Activated T-cell treated with anti-CD3 and anti-CD28 coated beads, Interleukin-2, amount 50 U/mL, for 24 hours (primary cell): ENCODE results near the gene HINFP.

Source experiments
- DNase-seq: peaks from one replicate; pipeline ENCODE4 v3.0.0-alpha.2; 2020
- H3K27ac Mint-ChIP-seq: 2 replicates; pipeline ENCODE4 v1.8.0; 2020; ENCODE audit warnings: mild to moderate bottlenecking, mixed read lengths
- H3K27me3 Mint-ChIP-seq: 2 replicates; pipeline ENCODE4 v1.8.0; 2020; ENCODE audit warnings: mixed read lengths
- H3K36me3 Mint-ChIP-seq: 2 replicates; pipeline ENCODE4 v1.8.0; 2020; ENCODE audit warnings: low read depth, mixed read lengths
- H3K4me1 Mint-ChIP-seq: 2 replicates; pipeline ENCODE4 v1.8.0; 2020; ENCODE audit warnings: low read depth, mixed read lengths
- H3K4me3 Mint-ChIP-seq: 2 replicates; pipeline ENCODE4 v1.8.0; 2020; ENCODE audit warnings: mild to moderate bottlenecking, moderate library complexity, mixed read lengths
- H3K9me3 Mint-ChIP-seq: 2 replicates; pipeline ENCODE4 v1.8.0; 2020; ENCODE audit warnings: mixed read lengths

The HINFP gene

DNA sequence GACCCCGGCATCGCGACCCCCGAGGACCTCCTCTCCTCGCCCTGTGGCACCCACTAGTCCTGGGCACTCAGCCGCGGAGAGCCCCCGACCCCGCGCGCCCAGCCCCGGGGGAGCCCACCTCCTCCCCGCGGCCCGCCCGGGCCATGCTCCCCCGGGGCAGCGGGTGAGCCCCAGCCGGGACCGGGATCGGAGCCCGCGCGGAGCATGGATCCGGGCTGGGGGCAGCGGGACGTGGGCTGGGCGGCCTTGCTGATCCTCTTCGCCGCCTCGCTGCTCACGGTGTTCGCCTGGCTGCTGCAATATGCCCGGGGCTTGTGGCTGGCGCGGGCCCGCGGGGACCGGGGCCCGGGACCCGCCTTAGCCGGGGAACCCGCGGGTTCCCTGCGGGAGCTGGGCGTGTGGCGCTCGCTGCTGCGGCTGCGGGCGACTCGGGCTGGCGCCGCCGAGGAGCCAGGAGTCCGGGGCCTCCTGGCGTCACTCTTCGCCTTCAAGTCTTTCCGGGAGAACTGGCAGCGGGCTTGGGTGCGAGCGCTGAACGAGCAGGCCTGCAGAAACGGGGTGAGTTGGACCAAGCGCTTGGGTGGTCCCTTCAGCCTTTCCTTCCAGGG is 13.7 kb upstream of the HINFP start:
- Mint-ChIP-seq H3K27me3 (no peaks in the 10 kb centered on the region), H3K27ac (peak overlapping the region; percentile 86), H3K9me3 (no peaks in the 10 kb centered on the region), H3K4me1 (peaks cover 50% of the 10 kb centered on the region), H3K4me3 (peak overlapping the region; percentile 83), H3K36me3 (peaks cover 51% of the 10 kb centered on the region)
- peak; percentile 52 for DNase-seq

DNA sequence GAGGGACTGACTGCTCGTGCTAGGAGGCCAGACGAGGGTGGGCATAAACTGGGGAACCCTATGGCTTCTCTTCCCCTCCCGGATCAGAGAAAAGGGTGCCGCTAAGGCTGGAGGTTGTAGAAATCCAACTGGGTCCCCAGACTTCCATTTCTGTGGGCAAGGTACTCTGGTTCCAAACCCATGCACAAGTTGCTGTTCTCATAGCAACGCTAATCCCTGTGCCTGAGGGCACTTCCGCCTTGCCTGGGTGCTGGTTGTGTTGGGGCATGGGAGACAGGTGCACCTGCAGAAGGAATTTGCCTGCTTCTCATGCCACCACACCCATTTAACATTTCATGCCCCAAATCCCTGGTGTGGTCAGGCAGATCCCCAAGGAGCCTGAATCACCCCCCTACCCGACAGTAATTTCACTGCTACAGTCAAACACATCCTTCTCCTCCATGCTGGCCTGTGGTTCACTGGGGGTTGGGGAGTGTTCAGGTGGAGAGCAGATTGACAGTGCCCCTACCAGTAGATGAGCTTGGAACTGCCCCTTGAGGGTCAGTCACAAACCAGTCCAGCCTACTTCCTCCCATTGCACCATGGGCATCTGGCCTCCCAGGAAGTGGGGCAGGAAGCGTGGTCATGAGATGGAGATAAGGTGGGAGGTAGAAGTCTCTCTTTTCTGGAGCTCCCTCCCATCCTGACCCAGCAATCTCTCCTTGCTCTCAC is 13.1 kb upstream of the HINFP start:
- H3K4me3 Mint-ChIP-seq: peak overlapping the region; percentile 83
- peaks cover 58% of the 10 kb centered on the region for H3K36me3 Mint-ChIP-seq
- H3K27me3 Mint-ChIP-seq: no peaks in the 10 kb centered on the region
- H3K4me1 Mint-ChIP-seq: peaks cover 52% of the 10 kb centered on the region
- H3K9me3 Mint-ChIP-seq: no peaks in the 10 kb centered on the region
- H3K27ac Mint-ChIP-seq: peak overlapping the region; percentile 86
- DNase-seq: peak; percentile 57

DNA sequence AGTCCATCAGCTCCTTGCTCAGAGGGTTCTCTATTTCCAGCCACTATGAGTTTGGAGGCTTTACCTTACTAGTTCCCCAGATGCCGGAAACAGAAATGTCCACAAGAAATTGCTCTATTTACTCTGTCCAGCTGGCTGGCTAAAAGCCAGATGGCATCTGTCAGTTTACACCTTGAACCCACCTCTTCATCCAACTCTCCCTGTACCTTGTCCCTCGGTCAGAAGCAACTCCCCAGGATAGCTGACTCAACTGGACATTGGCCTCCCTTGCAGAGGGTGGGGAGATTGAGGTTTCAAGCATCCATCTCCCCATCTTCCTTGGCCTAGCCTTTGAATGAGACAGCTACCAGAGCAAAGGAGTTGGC is 12.5 kb upstream of the HINFP start:
- Mint-ChIP-seq H3K9me3 (no peaks in the 10 kb centered on the region), H3K36me3 (peaks cover 63% of the 10 kb centered on the region), H3K27me3 (no peaks in the 10 kb centered on the region), H3K4me1 (peaks cover 49% of the 10 kb centered on the region), H3K27ac (peak overlapping the region; percentile 86), H3K4me3 (peak overlapping the region; percentile 83)
- no peak for DNase-seq

DNA sequence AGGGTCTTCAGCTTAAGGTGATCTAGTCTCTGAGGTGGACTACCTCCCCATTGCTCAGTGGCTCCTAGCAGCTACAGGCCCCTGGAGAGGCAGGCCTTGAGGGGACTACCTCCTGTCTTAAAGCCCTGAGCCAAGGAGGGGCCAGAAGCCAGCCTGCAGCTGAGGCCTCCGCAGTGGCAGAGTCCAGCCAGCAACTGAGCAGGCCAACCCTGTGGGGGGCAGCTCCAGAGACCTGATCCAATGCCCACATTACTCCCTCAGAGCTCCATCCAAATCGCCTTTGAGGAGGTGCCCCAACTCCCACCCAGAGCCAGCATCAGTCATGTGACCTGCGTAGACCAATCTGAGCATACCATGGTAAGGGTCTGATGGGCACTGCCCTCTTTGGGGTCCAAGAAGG is 11.5 kb upstream of the HINFP start:
- no peaks in the 10 kb centered on the region for H3K27me3 Mint-ChIP-seq
- peaks cover 53% of the 10 kb centered on the region for H3K4me1 Mint-ChIP-seq
- peak overlapping the region; percentile 83 for H3K4me3 Mint-ChIP-seq
- no peak for DNase-seq
- peak overlapping the region; percentile 86 for H3K27ac Mint-ChIP-seq
- peaks cover 73% of the 10 kb centered on the region for H3K36me3 Mint-ChIP-seq
- no peaks in the 10 kb centered on the region for H3K9me3 Mint-ChIP-seq

DNA sequence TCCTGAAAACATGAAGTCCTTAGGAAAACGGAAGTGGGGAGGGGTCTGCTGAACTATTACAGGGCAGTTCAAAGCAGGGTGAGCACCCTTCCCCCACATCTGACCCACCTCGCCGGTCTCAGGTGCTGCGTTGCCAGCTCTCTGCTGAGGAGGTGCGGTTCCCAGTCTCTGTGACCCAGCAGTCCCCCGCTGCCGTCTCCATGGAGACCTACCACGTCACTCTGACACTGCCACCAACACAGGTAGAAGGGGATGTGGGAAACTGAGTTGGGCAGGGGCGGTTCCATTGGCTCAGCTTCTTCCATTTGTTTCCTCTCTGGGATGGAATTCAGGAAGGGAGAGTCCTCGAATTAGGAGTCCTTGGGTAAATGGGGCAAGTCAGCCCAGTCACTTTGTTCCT is 10.9 kb upstream of the HINFP start:
- Mint-ChIP-seq H3K27ac (peak overlapping the region; percentile 37), H3K4me3 (no peak overlapping the region), H3K36me3 (peaks cover 79% of the 10 kb centered on the region), H3K4me1 (peaks cover 56% of the 10 kb centered on the region), H3K9me3 (no peaks in the 10 kb centered on the region), H3K27me3 (no peaks in the 10 kb centered on the region)
- DNase-seq: no peak

DNA sequence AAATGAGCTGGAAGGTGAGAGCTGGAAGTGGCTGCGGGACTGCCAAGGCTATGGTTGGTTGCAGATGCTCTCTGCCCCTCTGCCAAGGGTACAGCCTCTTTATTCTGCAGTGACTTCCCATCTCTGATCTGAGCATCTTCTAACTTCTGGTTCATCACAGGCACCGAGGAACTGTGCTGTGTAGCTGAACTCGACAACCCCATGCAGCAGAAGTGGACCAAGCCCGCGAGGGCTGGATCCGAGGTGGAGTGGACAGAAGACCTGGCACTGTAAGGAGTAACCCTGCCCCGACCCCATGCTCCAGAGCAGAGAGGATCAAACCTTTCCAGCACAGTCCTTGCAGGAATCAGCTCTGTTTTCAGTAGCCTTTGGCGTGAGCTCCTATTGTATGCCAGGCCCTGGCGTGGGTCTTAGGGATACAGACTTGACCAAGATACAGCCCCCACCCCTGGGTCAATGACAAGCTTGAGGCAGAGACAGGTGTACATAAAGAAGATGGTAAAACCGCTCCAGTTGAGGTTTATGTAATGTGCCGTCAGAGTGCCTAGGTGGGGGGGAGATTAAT is 9.9 kb upstream of the HINFP start:
- DNase-seq: no peak
- H3K36me3 Mint-ChIP-seq: peaks cover 89% of the 10 kb centered on the region
- peak overlapping the region; percentile 1 for H3K27ac Mint-ChIP-seq
- no peak overlapping the region for H3K4me3 Mint-ChIP-seq
- H3K27me3 Mint-ChIP-seq: no peaks in the 10 kb centered on the region
- H3K4me1 Mint-ChIP-seq: peaks cover 56% of the 10 kb centered on the region
- no peaks in the 10 kb centered on the region for H3K9me3 Mint-ChIP-seq

DNA sequence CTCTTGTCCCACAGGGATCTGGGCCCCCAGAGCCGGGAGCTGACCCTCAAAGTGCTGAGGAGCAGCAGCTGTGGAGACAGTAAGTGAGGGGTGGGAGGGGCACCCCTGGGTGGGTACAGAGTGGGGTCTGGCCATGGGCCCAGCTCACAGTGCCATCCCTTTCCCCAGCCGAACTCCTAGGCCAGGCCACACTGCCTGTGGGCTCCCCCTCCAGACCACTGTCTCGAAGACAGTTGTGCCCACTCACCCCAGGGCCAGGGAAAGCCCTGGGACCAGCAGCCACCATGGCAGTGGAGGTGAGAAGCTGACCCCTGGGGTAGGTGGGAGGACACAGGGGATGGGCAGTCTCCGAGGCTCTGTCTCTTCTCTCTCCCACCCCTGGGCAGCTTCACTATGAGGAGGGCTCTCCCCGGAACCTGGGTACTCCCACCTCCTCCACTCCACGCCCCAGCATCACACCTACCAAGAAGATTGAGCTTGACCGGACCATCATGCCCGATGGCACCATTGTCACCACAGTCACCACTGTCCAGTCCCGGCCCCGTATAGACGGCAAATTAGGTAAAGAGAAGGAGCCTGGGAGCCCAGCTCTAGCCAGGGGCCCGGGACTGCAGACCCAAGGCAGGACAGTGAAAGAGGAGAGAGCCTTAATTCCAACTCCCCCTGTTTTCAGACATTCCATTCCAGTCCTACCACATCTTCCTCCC is 8.9 kb upstream of the HINFP start:
- no peaks in the 10 kb centered on the region for H3K27me3 Mint-ChIP-seq
- peaks cover 97% of the 10 kb centered on the region for H3K36me3 Mint-ChIP-seq
- peak overlapping the region; percentile 55 for H3K27ac Mint-ChIP-seq
- H3K4me1 Mint-ChIP-seq: peaks cover 52% of the 10 kb centered on the region
- no peaks in the 10 kb centered on the region for H3K9me3 Mint-ChIP-seq
- no peak for DNase-seq
- no peak overlapping the region for H3K4me3 Mint-ChIP-seq

DNA sequence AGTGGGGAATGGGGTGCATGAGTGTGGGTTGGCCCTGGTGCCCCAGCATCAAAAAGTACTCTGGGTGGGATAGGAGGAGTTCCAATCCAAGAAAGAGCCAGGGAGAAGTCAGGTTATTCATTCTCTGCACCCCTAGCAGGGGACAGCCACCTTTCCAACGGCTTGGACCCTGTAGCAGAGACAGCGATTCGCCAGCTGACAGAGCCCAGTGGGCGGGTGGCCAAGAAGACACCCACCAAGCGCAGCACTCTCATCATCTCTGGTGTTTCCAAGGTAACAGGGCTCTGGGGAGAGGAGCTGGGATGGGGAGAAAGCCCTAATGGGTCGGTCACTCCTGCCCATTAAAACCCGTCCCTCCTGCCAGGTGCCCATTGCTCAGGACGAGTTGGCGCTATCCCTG is 7.7 kb upstream of the HINFP start:
- DNase-seq: no peak

DNA sequence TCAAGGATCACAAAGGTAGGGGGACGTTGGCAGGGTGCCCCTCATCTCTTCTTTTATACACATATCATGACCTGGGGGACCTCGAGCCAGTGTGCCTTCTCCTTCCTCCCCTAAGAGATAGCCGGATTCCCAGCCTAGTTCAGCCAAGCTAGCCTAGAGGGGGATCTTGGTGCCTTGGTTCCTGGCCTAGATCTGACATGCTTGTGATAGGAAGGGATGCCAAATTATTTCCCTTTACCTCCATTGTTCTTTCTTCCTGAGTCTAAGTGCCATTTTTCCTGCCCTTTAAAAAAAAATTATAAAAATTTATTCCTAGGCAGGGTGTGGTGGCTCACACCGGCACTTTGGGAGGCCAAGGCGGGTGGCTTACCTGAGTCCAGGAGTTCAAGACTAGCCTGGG is 7.0 kb upstream of the HINFP start:
- H3K4me1 Mint-ChIP-seq: peaks cover 40% of the 10 kb centered on the region
- no peaks in the 10 kb centered on the region for H3K9me3 Mint-ChIP-seq
- no peaks in the 10 kb centered on the region for H3K27me3 Mint-ChIP-seq
- no peak overlapping the region for H3K4me3 Mint-ChIP-seq
- H3K27ac Mint-ChIP-seq: peak overlapping the region; percentile 91
- H3K36me3 Mint-ChIP-seq: peaks cover 93% of the 10 kb centered on the region
- no peak for DNase-seq

More for the DNA sequence above, 7.7 kb upstream of the HINFP start:
- Mint-ChIP-seq H3K4me1 (peaks cover 46% of the 10 kb centered on the region), H3K27ac (peak overlapping the region; percentile 60), H3K36me3 (peaks cover 98% of the 10 kb centered on the region), H3K27me3 (no peaks in the 10 kb centered on the region), H3K9me3 (no peaks in the 10 kb centered on the region), H3K4me3 (no peak overlapping the region)

DNA sequence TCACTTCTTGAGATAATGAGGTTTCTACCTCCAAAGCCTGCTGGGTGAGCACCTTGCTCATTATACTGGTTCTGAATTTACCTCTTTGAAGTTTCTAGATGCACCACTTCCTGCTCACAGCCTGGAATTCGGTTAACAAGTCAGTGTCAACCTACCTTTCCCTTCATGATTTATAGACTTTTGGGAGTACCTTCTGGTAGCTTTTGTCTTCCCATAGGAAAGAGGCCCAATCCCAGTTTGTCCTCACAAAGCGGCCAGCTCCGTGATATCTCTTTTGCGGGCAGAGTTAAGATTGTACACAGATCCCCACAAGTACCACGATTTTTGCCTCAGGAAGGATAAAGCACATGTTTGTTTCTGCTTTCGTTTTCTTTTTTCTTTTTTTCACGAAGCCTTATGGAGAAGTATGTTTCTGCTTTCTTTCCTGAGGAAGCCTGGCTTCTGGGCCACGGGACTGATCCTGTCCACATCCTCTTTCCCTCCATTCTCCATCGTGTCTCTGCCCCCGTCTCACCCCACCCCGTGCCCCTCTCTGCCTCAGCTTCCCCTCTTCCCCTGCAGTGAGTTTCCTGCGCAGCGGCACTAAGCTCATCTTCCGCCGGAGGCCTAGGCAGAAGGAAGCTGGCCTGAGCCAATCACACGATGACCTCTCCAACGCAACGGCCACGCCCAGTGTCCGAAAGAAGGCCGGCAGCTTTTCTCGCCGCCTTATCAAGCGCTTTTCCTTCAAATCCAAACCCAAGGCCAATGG is 5.7 kb upstream of the HINFP start:
- Mint-ChIP-seq H3K27ac (peak overlapping the region; percentile 91), H3K27me3 (no peaks in the 10 kb centered on the region), H3K9me3 (no peaks in the 10 kb centered on the region), H3K4me3 (peak overlapping the region; percentile 71), H3K4me1 (peaks cover 37% of the 10 kb centered on the region), H3K36me3 (peaks cover 80% of the 10 kb centered on the region)
- DNase-seq: peak; percentile 60

DNA sequence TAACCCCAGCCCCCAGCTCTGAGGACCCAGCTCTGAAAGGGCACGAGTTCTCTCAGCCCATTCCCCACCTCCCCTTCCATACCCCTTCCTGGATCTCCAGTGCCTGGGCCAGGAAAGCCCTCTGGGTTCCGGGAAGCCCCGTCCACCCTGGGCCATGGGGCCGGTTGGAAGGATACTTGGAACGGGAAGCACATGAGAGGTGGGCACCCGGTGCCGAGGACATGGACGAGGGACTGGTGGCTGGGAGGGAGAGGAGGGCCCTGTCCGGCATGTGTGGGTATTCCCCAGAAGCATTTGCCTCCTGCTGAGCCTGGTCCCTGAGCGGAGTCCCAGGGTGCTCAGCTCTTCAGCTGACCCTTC is 5.2 kb upstream of the HINFP start:
- Mint-ChIP-seq H3K27ac (peak overlapping the region; percentile 91), H3K36me3 (peaks cover 76% of the 10 kb centered on the region), H3K9me3 (no peaks in the 10 kb centered on the region), H3K27me3 (no peaks in the 10 kb centered on the region), H3K4me3 (peak overlapping the region; percentile 71), H3K4me1 (peaks cover 42% of the 10 kb centered on the region)
- no peak for DNase-seq

DNA sequence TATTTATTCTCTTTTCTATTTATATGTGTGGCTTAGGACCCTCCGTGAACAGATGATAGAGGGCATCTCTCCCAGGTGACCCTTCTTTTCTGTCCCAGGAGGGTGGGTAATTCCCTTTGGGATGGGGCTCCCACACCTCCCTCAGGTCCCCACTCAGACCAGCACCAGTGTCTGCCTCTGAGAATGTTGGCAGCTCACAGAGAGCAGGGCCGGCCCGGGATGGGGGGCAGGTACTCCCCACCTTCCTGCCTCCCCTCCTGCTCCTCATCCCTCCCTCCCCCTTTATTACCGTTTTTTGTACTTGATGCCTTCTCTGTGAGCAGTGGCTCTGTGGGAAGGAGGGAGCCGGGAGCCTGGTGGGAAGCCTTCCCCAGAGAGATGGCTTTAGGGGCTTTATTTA is 4.8 kb upstream of the HINFP start:
- Mint-ChIP-seq H3K27ac (peak overlapping the region; percentile 60), H3K4me1 (peaks cover 42% of the 10 kb centered on the region), H3K27me3 (no peaks in the 10 kb centered on the region), H3K4me3 (no peak overlapping the region), H3K9me3 (no peaks in the 10 kb centered on the region), H3K36me3 (peaks cover 74% of the 10 kb centered on the region)
- DNase-seq: no peak

DNA sequence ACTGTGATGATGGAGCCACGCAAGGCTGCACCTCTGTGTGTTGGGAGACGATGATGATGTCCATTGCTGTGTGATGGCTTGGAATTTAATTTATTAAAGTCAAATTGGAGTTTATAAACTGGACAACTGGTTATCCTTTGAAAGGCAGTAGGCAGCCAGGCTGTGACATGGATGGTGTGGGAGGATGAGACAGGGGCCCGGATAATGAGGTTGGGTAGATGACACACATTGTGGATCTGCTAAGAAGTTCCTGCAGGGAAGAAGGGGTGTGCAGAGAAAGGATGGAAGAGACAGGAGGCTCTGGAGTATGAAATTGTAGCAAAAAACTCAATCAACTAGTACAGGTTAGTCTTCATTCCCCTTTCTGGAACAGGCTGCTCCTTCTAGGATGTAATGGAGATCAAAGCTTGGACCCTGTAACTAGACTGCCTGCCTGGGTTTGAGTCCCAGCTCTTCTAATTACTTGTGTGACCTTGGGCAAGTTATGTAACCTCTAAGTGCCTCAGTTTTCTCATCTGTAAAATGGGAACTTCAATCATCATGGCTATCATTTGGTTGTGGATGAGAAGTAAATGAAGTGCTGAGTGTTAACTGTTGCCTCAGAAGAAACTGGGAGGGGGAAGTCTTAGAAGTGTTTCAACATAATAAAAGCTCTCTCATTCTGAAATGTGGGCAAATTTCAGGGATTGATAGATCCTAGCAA is 4.2 kb upstream of the HINFP start:
- Mint-ChIP-seq H3K9me3 (no peaks in the 10 kb centered on the region), H3K27ac (peak overlapping the region; percentile 60), H3K4me1 (peaks cover 46% of the 10 kb centered on the region), H3K4me3 (no peak overlapping the region), H3K27me3 (no peaks in the 10 kb centered on the region), H3K36me3 (peaks cover 74% of the 10 kb centered on the region)
- no peak for DNase-seq

DNA sequence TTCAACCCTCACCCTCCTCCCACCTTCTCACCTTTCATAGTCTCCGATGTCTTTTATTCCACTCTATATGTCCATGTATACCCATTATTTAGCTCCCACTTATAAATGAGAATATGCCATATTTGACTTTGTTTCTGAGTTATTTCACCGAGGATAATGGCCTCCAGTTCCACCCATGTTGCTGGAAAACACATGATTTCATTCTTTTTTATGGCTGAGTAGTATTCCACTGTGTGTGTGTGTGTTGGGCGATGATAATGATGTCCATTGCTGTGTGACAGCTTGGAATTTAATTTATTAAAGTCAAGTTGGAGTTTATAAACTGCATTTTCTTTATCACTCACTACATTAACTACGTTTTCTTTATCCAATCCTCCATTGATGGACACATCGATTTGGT is 3.2 kb upstream of the HINFP start:
- Mint-ChIP-seq H3K9me3 (no peaks in the 10 kb centered on the region), H3K27ac (no peak overlapping the region), H3K4me3 (no peak overlapping the region), H3K36me3 (peaks cover 65% of the 10 kb centered on the region), H3K4me1 (peaks cover 48% of the 10 kb centered on the region), H3K27me3 (no peaks in the 10 kb centered on the region)
- DNase-seq: no peak
